Keratinocyte (primary cell): Measurements from ENCODE around the gene PAX5. TPM values are rescaled to one million over a fixed set of nuclear protein-coding genes. Genes with fewer than 3 reads are reported as not detected.

ENCODE experiments used
- DNase-seq: peaks from one replicate; pipeline ENCODE4 v3.0.0-alpha.2; 2011; ENCODE audit warnings: low read depth, missing footprints, low spot score
- FAIRE-seq: peaks from 2 replicates; lab custom pipeline; 2011; peaks lifted over from hg19 to GRCh38; lab: Jason Lieb, UNC
- H2AFZ ChIP-seq: 2 replicates; pipeline ENCODE4 v1.6.0; 2012; ENCODE audit warnings: low read length, control low read depth, inconsistent platforms; ENCODE audit not compliant: control insufficient read depth
- H3K27ac ChIP-seq: 2 replicates; pipeline ENCODE4 v1.5.1; 2011; ENCODE audit warnings: low read length; ENCODE audit not compliant: control insufficient read depth, insufficient read depth
- H3K27me3 ChIP-seq: 3 replicates; pipeline ENCODE4 v1.6.0; 2011; ENCODE audit warnings: low read length; ENCODE audit not compliant: control insufficient read depth, insufficient read depth; ENCODE audit errors: extremely low read depth
- H3K36me3 ChIP-seq, 2 experiments: 2 replicates in 1 of 2; 3 replicates in 1 of 2; pipeline ENCODE4 v1.5.1; 2011; ENCODE audit warnings: low read length in 2 of 2, mild to moderate bottlenecking in 1 of 2; ENCODE audit not compliant: control insufficient read depth in 2 of 2, insufficient read depth in 2 of 2; ENCODE audit errors: extremely low read depth in 1 of 2
- H3K4me1 ChIP-seq: 3 replicates; pipeline ENCODE4 v1.5.1; 2011; ENCODE audit warnings: low read length; ENCODE audit not compliant: control insufficient read depth, insufficient read depth; ENCODE audit errors: extremely low read depth
- H3K4me2 ChIP-seq: 3 replicates; pipeline ENCODE4 v1.6.0; 2011; ENCODE audit warnings: low read depth, low read length; ENCODE audit not compliant: control insufficient read depth, insufficient read depth; ENCODE audit errors: extremely low read depth
- H3K4me3 ChIP-seq, 3 experiments: fragments of 200-600 bp in 1 of 3; sonication (generic) in 1 of 3; 2 replicates in 2 of 3; 3 replicates in 1 of 3; pipeline ENCODE4 v1.5.1; 2011 to 2016; ENCODE audit warnings: low read length in 3 of 3, mild to moderate bottlenecking in 3 of 3, control low read depth in 2 of 3, inconsistent platforms in 1 of 3, low read depth in 1 of 3, mixed read lengths in 1 of 3, mixed run types in 1 of 3, moderate library complexity in 1 of 3; ENCODE audit not compliant: control insufficient read depth in 2 of 3, insufficient read depth in 2 of 3; ENCODE audit errors: extremely low read depth in 1 of 3
- H3K79me2 ChIP-seq: 2 replicates; pipeline ENCODE4 v1.6.0; 2012; ENCODE audit warnings: low read length; ENCODE audit not compliant: control insufficient read depth, insufficient read depth
- H3K9ac ChIP-seq: 3 replicates; pipeline ENCODE4 v1.6.0; 2011; ENCODE audit warnings: low read length; ENCODE audit not compliant: control insufficient read depth, insufficient read depth; ENCODE audit errors: extremely low read depth
- H3K9me1 ChIP-seq: 3 replicates; pipeline ENCODE4 v1.6.0; 2011; ENCODE audit warnings: low read length; ENCODE audit not compliant: control insufficient read depth, insufficient read depth; ENCODE audit errors: extremely low read depth
- H3K9me3 ChIP-seq: 2 replicates; pipeline ENCODE4 v1.5.1; 2012; ENCODE audit warnings: low read depth, low read length; ENCODE audit not compliant: control insufficient read depth
- H4K20me1 ChIP-seq: 3 replicates; pipeline ENCODE4 v1.6.0; 2011; ENCODE audit warnings: low read length; ENCODE audit not compliant: control insufficient read depth, insufficient read depth; ENCODE audit errors: extremely low read depth
- EZH2 ChIP-seq: IDR thresholded peaks from one replicate; pipeline ENCODE4 v1.6.1; 2012; ENCODE audit warnings: inconsistent platforms, mild to moderate bottlenecking, low read length, moderate library complexity
- dilution Hi-C: fragments of 300-500 bp; cut with MboI; formaldehyde crosslinking; loops from one replicate; pipeline ENCODE4 v1.7.0; 2020; ENCODE audit warnings: low sequenced_read_pairs; ENCODE audit not compliant: extremely low pct_ligation_motif_present
- polyA plus RNA-seq, 5 experiments: library from polyadenylated mRNA; depleted of rRNA in 3 of 5; stranded (reverse) in 3 of 5; stranded (forward) in 1 of 5; unstranded in 1 of 5; fragments of >200 nt; gene quantifications; 1 replicate in 1 of 5; 2 replicates in 3 of 5; 3 replicates in 1 of 5; pipeline versions ENCODE4 v1.2.1 to v1.2.3, GENCODE V29; 2011 to 2012; ENCODE audit warnings: missing spikeins in 2 of 5, low read depth in 1 of 5, low replicate concordance in 1 of 5
- TF ChIP-seq, protein P1 (sequence below), 3 experiments: IDR thresholded peaks in 1 of 3; conservative IDR thresholded peaks in 1 of 3; optimal IDR thresholded peaks in 1 of 3; 2 replicates in 2 of 3; 3 replicates in 1 of 3; pipeline versions ENCODE3 to v1.5.1; 2011; ENCODE audit warnings: low read length in 3 of 3, mild to moderate bottlenecking in 3 of 3, moderate library complexity in 2 of 3, control low read depth in 1 of 3, inconsistent platforms in 1 of 3; ENCODE audit not compliant: insufficient read depth in 2 of 3; ENCODE audit errors: extremely low read depth in 1 of 3

The PAX5 gene
- polyA plus RNA-seq, 1 donor (not counting 4 experiments of a cell fraction or from before 2014, with no cell fraction given), result not detected

DNA sequence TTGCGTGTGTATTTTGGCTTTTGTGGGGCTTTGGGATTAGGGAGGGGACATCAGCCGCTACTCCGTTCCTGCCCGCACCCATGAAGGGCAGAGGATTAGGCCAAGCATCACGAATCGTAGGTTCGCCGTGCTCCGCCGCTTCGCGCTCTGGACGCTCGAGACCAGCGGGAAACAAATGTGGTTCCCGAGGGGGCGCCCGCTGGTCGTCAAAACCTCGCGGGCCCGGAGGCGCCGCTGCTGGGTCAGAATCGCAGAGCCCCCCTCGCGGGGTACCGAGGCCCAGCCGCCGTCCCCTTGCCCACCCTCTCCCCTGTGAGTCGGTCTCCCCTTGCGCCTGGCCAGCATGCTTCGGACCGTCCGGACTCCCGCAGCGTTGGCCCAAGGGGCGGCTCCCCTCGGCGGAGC lies 2.3 kb upstream of the PAX5 start:
- H3K9me3 ChIP-seq, result no peaks in the 10 kb centered on the region
- peaks cover 13% of the 10 kb centered on the region for H4K20me1 ChIP-seq
- DNase-seq, result no peak
- no peak overlapping the region for H3K9ac ChIP-seq
- H3K9me1 ChIP-seq, result no peaks in the 10 kb centered on the region
- TF ChIP-seq, protein P1, sequence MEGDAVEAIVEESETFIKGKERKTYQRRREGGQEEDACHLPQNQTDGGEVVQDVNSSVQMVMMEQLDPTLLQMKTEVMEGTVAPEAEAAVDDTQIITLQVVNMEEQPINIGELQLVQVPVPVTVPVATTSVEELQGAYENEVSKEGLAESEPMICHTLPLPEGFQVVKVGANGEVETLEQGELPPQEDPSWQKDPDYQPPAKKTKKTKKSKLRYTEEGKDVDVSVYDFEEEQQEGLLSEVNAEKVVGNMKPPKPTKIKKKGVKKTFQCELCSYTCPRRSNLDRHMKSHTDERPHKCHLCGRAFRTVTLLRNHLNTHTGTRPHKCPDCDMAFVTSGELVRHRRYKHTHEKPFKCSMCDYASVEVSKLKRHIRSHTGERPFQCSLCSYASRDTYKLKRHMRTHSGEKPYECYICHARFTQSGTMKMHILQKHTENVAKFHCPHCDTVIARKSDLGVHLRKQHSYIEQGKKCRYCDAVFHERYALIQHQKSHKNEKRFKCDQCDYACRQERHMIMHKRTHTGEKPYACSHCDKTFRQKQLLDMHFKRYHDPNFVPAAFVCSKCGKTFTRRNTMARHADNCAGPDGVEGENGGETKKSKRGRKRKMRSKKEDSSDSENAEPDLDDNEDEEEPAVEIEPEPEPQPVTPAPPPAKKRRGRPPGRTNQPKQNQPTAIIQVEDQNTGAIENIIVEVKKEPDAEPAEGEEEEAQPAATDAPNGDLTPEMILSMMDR (optimal IDR thresholded peaks at IDR 0.05 in 1 of 3, IDR thresholded peaks at IDR 0.05 in 1 of 3, conservative IDR thresholded peaks at IDR 0.05 in 1 of 3; ENCODE audit: extremely low read depth in 1 of 3, insufficient read depth in 2 of 3, low read length in 3 of 3), result no peak
- TF ChIP-seq EZH2, result peak; percentile 55
- H3K4me1 ChIP-seq, result peaks cover 20% of the 10 kb centered on the region
- dilution Hi-C loops, result no loop called here
- no peaks in the 10 kb centered on the region for H3K36me3 ChIP-seq
- H2AFZ ChIP-seq, result peak overlapping the region; percentile 69
- H3K4me3 ChIP-seq, result peak overlapping the region; percentile 30 to 81 (median 74)
- H3K79me2 ChIP-seq, result no peaks in the 10 kb centered on the region
- H3K4me2 ChIP-seq, result peak overlapping the region; percentile 94
- no peak overlapping the region for H3K27ac ChIP-seq
- no peak for FAIRE-seq
- peaks cover 96% of the 10 kb centered on the region for H3K27me3 ChIP-seq

DNA sequence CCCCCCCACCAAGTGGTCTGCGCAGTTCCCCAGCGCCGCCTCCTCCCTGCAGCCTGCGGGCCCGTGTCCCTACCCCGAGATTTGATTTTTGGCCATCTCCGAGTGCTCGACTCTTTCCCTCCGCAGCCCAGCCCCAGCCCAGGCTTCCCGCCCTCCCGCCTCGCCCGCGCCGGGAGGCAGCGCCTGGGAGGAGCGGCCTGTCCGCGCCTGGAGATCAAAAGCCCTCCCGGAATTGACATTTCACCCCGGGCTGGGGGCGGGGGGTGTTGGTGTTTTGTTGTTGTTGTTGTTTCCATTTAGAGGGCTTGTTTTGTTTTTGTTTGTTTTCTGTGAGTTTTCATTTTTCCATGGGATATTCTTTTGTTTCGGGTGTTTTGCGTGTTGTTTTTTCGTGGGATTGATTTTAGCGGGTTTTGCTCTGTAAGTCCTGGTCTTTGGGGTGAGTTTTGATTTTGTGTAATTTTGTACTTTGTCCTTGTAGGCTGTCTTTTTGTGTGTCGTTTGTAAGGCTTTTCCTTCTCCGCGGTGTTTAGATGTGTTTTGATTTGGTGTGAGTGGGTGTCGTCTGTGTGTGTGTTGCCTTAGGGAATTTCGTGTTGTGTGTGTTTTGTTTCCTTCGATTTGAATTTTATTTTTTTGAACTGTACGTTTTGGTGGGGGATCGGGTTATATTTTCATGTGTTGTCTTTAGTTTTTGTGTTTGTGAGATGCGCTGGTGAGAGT lies 1.7 kb upstream of the PAX5 start:
- peaks cover 13% of the 10 kb centered on the region for H4K20me1 ChIP-seq
- no peaks in the 10 kb centered on the region for H3K79me2 ChIP-seq
- H3K36me3 ChIP-seq, result no peaks in the 10 kb centered on the region
- no peak overlapping the region for H3K27ac ChIP-seq
- peaks cover 20% of the 10 kb centered on the region for H3K4me1 ChIP-seq
- no peak overlapping the region for H3K9ac ChIP-seq
- no peak for DNase-seq
- H2AFZ ChIP-seq, result no peak overlapping the region
- H3K9me1 ChIP-seq, result no peaks in the 10 kb centered on the region
- no peak overlapping the region for H3K4me3 ChIP-seq
- peaks cover 98% of the 10 kb centered on the region for H3K27me3 ChIP-seq
- no peak for FAIRE-seq
- no peaks in the 10 kb centered on the region for H3K9me3 ChIP-seq
- no peak for TF ChIP-seq EZH2
- TF ChIP-seq, protein P1 (optimal IDR thresholded peaks at IDR 0.05 in 1 of 3, IDR thresholded peaks at IDR 0.05 in 1 of 3, conservative IDR thresholded peaks at IDR 0.05 in 1 of 3; ENCODE audit: extremely low read depth in 1 of 3, insufficient read depth in 2 of 3, low read length in 3 of 3), result no peak
- peak overlapping the region; percentile 94 for H3K4me2 ChIP-seq
- dilution Hi-C loops, result no loop called here
